CD4-positive, alpha-beta T cell treated with Interferon gamma for 1 hour (primary cell): Measurements from ENCODE around the gene PARP6.
"Not testable (repeated sequence)": the region's sequence is repeated elsewhere in the genome, so short reads cannot be mapped to it uniquely, and the experiment has no call there.

ENCODE experiments used
- DNase-seq: peaks from one replicate; pipeline ENCODE4 v3.0.0-alpha.2; 2020

The PARP6 gene

DNA sequence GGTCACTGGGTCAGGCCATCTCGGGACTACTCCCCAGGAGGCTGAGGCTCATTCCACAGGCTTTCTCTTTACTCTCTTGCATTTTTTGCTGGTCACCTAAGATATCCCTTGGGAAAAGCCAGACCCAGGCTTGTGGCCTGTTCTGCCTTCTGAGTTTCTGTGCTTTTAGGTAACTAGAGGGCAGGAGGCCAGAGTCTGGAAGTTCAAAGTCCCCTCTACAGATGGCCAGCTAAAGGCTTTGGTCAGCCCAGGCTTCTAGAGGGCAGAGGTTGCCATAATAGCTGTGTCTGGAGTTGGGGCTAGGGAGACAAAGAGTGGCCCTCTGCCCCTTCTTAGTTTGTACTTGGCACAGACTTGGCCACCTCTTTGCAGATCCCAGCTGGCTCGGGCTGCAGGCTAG is 8.4 kb upstream of the PARP6 start:
- DNase-seq, result no peak

DNA sequence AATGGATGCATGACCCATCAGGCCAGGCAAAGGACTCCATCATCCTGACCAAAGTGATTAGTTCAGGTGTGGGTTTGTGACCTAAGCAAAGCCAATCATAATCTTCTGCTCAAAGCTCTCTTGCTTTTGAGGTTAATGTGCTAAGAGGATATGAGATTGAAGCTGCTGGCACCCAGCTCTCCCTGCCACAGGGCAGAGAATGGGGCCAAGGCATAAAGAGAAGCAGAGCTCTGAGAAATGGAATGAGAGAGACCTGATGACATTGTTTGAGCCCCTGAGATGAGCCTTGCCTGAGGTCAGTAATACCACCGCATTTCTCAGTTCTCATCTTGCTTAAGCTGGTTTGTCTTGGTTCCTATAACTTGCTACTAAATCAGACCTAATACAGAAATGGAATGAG is 6.4 kb upstream of the PARP6 start:
- DNase-seq, result no peak

DNA sequence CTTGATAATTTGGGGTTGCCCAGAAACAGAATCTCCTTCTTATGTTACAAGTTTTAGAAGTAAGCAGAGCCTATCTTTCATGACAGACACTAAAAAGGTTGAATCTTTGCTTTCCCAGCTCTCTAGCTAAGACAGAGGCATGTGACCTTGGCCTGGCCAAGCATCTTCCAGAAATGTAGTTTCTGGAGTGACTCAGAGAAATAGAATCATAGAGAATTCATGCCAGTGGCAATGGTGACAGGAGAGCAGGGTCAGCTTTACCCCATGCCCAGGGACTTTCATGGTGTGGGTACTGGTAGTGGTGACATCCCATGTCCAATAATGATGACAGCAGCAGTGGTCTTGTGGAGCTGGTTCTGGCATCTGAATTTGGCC is 4.0 kb upstream of the PARP6 start:
- no peak for DNase-seq

- not testable (repeated sequence) for DNase-seq
Observed at GRCh38 chr15:72275635-72276325, 3.4 kb upstream of the PARP6 start.

DNA sequence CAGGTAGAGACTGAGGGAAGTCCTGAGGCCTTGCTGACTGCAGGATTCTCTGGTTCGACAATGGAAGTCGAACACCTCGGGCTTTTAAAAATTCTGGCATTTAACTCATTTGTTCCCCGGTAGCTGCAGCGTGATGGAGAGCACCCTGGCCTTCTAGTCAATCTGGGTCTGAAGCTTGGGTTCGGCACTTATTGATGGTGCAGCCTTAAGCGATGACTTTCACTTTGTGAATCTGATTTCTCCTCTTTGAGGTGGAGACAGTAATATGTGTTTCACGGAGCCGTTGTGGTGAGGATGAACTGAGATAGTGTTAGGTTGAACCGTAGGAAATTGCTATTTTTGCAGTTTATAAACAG is 621 bp upstream of the PARP6 start:
- DNase-seq, result no peak

- no peak for DNase-seq
Observed at GRCh38 chr15:72271895-72272212, 500 bp downstream of the PARP6 start.

DNA sequence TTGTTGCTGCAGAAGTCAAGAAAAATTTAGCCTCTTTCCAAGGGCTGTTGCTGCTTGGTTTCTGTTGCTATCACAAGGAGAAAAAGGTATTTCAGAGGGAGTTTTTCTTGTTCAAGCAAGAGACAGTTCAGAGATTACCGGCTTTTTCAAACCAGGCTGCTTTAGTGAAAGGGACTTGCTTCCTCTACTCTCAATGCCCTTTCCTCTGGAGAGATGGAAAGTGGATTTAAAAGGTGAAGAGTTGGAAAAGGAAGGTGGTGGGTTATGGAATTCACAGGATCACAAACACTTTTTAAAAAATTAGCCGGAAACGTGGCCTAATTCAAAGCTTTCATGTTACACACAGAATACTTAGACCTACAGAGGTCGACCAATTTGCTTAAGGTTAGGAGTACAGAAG is 1.1 kb downstream of the PARP6 start:
- no peak for DNase-seq

DNA sequence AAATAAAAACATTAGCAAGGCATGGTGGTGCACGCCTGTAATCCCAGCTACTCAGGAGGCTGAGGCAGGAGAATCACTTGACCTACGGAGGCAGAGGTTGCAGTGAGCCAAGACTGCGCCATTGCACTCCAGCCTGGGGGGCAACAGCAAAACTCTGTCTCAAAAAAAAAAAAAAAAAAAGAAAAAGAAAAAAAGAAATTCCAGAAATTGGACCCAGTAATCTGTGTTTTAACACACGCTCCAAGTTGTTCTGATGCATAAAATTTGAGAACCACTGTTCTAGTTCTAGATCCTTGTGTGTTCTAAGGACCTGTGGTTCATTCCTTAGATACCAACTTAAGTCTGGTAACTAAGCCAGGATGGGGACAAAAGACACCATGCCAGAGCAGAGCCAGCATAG is 2.6 kb downstream of the PARP6 start:
- no peak for DNase-seq

DNA sequence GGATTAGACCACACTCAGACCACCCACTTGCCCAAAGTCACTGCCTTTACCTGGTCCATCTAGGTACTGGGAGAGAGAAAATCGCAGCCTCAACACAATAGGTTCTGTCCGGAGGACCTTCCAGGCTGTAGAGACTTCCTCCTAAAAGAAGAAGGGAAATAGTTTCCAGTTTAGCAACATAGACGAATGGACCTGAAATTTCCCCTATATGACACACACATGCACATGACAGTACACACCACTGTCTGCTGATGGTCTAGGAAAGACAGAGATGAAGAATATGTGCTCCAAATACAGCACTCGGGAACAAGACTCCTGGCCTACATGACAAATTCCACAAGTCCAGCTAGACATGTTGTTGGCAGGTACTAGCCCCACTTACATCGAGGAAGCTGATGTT is 7.3 kb downstream of the PARP6 start:
- no peak for DNase-seq

DNA sequence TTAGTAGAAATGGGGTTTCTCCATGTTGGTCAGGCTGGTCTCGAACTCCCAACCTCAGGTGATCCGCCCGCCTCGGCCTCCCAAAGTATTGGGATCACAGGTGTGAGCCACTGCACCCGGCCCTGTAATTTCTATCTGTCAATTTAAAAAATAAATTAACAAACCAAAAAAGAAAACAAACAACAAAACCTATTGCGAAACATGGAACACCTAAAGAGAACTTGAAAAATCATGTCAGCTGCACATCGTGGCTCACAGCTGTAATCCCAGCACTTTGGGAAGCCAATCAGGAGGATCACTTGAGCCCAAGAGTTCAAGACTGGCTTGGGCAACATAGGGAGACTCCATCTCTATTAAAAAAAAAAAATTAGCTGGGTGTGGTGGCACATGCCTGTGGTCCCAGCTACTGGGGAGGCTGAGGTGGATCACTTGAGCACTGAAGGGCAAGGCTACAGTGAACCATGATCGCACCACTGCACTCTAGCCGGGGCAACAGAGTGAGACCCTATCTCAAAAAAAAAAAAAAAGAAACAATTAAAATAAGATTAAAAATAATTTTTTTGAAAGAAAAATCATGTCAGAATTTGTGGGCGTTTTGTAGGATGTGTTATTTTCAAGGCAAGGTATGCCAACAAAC is 19.6 kb downstream of the PARP6 start:
- DNase-seq, result no peak

DNA sequence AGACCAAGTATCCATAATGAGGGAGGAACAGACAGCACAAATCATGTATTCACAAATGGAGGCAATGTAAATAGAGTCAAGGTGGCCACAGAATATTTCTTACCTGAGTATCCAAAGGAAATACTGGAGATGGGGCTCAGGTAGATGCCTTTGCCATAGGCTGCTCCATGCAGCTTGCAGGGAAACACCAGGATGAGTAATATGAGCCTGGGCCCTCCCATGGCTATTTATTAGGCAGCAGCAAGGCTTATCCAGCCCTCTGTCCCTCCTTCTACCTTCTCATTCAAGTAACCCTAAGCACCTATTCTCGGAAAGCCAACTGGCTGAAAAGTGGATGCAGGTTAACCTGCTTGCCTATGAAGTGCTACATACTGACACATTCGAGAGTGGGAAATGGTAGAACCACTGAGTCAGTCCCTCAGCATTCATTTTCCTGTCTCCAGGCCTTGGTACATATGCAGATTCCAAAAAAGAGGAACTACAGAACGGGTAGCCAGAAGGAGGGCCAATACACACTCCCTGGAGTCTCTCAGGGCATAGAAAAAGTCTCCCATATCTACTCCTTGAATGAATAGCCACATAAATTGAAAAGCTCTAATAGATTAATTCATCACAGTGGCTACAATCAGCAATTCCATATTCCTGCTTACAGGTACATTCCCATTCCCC is 23.1 kb downstream of the PARP6 start:
- DNase-seq, result no peak

GRCh38 chr15:72248514-72248913 is 23.8 kb downstream of the PARP6 start:
- no peak for DNase-seq

GRCh38 chr15:72242775-72243370 is 29.5 kb downstream of the PARP6 start:
- DNase-seq, result no peak

DNA sequence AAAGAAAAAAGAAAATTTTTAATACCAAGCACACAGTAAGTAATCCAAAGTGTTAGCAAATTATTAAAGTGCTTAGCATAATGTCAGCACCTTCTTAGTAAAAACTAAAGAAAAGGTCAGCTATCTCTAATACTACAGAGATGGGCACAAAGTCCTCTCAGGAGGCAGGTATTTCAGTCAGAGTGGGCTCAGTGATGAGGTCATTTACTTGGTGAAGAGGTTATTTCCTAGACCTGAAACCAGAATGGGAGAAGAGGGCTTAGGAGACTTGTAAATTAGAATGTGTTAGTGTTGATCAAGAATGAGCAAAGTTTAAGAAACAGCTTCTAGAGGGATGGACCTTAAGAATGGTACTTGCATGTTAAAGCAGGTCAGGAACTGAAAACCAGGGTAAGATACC is 32.7 kb downstream of the PARP6 start:
- no peak for DNase-seq

GRCh38 chr15:72238586-72238985 is 33.8 kb downstream of the PARP6 start:
- no peak for DNase-seq

DNA sequence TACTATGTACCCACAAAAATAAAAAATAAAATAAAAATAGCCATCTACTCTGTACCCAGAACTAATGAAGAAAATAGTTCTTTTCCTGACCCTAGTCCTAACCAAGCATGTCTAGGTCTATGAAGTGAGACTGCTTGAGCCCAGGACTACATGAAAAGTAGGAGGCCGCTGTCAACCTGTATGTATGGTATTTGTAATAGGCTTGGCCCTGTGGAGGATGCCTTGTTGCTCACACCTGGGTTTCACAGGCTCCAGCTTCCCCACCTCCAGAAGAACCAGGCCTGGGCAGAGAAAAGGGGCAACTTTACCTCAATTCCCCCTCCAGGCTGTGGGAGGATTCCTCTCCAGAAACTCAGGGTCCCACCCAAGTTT is 34.5 kb downstream of the PARP6 start:
- DNase-seq, result no peak

DNA sequence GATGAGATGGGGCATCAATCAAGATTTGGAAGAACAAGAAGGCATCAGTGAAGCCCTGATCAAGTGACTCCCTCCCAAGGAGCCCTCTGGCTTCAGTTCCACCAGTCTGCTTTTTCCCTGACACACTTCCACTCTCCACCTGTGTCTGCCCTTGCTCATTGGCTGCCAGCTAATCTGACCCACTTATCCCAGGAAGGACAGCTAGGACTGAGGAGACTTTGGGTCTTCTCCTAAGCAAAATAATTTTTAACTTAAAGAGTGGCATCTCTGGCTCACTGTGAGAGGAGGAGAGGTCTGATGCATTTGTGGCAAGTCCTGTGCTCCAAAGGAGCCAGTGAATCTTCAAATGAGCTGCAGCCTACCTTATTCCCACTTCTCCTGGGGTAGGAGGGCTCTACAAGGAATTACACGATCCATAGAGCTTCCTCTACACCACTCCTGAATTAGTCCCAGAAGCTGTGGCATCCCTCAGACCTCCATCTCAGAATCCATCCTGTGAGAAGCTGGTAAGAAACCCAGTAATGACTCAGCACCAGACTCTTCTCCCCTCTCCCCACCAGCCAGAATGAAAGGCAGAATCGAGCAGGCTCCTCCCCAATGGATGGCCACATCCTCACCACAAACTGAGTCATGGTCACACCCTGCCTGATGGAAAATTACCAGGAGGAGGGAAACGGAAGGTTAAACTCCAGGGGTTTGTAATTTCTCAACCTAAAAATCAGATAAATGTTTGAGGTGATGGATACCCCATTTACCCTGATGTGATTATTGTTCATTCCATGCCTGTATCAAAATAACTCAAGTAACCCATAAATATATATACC is 35.1 kb downstream of the PARP6 start:
- peak; percentile 64 for DNase-seq

GRCh38 chr15:72236381-72237003 is 35.9 kb downstream of the PARP6 start:
- DNase-seq, result no peak

GRCh38 chr15:72235298-72235697 is 37.1 kb downstream of the PARP6 start:
- no peak for DNase-seq

DNA sequence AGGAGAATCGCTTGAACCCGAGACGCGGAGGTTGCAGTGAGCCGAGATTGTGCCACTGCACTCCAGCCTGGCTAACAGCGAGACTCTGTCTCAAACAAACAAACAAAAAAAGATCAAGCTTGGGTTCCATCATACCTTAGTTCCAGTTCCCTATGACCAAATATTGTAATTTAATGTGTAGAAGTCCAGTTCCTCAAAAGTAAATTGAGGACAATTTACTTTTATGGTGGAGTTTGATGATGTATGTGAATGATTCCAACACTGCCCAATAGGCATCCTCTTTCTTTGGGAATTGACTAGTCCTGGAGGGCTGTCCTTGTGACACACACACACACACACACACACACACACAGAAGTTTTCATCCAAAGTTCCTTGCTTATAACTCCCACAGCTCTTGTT is 38.6 kb downstream of the PARP6 start:
- no peak for DNase-seq

DNA sequence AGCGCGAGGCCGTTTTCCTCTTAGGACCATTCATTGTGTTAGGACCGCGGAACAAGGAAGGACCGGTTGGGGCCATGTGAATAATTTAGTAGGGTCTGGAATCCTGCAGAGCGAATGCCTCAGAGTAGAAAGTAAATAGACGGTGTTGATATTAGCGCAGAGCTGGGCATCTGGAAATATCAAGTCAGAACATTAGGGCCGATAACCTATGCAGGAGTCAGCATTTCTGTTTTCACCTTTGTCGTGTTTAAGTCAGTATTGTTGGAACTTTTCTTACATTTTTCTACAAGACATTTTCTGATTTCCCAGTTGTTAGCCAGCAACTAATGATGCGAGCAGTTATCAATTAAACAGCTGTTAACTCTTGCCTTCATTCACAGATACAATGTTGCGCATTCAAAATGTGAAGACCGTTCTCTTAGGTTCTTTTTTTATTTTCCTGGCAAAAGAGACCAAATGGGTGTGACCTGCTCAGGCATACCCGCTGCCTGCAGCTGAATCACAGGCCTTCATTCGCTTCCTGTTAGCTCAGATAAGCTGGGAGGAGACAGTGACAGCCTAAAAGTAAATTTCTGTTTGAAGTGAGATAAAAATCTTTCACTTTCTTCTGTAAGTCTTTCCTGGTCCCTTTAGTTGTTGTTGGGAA is 40.4 kb downstream of the PARP6 start:
- DNase-seq, result peak; percentile 57

- peak; percentile 91 for DNase-seq
Observed at GRCh38 chr15:72231066-72231832, 41.1 kb downstream of the PARP6 start, which contains the start of gene PKM. Gene PKM, minus strand, starts transcription at chr15:72231190. Its CDS starts 12,093 bp downstream, at chr15:72219097.
